Keratinocyte (primary cell): ENCODE data around the gene NDUFV1. TPM values are rescaled to one million over a fixed set of nuclear protein-coding genes. Genes with fewer than 3 reads are reported as not detected.

Source experiments
- DNase-seq: peaks from one replicate; pipeline ENCODE4 v3.0.0-alpha.2; 2011; ENCODE audit warnings: low read depth, missing footprints, low spot score
- FAIRE-seq: peaks from 2 replicates; lab custom pipeline; 2011; peaks lifted over from hg19 to GRCh38; lab: Jason Lieb, UNC
- H2AFZ ChIP-seq: 2 replicates; pipeline ENCODE4 v1.6.0; 2012; ENCODE audit warnings: low read length, control low read depth, inconsistent platforms; ENCODE audit not compliant: control insufficient read depth
- H3K27ac ChIP-seq: 2 replicates; pipeline ENCODE4 v1.5.1; 2011; ENCODE audit warnings: low read length; ENCODE audit not compliant: control insufficient read depth, insufficient read depth
- H3K27me3 ChIP-seq: 3 replicates; pipeline ENCODE4 v1.6.0; 2011; ENCODE audit warnings: low read length; ENCODE audit not compliant: control insufficient read depth, insufficient read depth; ENCODE audit errors: extremely low read depth
- H3K36me3 ChIP-seq, 2 experiments: 2 replicates in 1 of 2; 3 replicates in 1 of 2; pipeline ENCODE4 v1.5.1; 2011; ENCODE audit warnings: low read length in 2 of 2, mild to moderate bottlenecking in 1 of 2; ENCODE audit not compliant: control insufficient read depth in 2 of 2, insufficient read depth in 2 of 2; ENCODE audit errors: extremely low read depth in 1 of 2
- H3K4me1 ChIP-seq: 3 replicates; pipeline ENCODE4 v1.5.1; 2011; ENCODE audit warnings: low read length; ENCODE audit not compliant: control insufficient read depth, insufficient read depth; ENCODE audit errors: extremely low read depth
- H3K4me2 ChIP-seq: 3 replicates; pipeline ENCODE4 v1.6.0; 2011; ENCODE audit warnings: low read depth, low read length; ENCODE audit not compliant: control insufficient read depth, insufficient read depth; ENCODE audit errors: extremely low read depth
- H3K4me3 ChIP-seq, 3 experiments: fragments of 200-600 bp in 1 of 3; sonication (generic) in 1 of 3; 2 replicates in 2 of 3; 3 replicates in 1 of 3; pipeline ENCODE4 v1.5.1; 2011 to 2016; ENCODE audit warnings: low read length in 3 of 3, mild to moderate bottlenecking in 3 of 3, control low read depth in 2 of 3, inconsistent platforms in 1 of 3, low read depth in 1 of 3, mixed read lengths in 1 of 3, mixed run types in 1 of 3, moderate library complexity in 1 of 3; ENCODE audit not compliant: control insufficient read depth in 2 of 3, insufficient read depth in 2 of 3; ENCODE audit errors: extremely low read depth in 1 of 3
- H3K79me2 ChIP-seq: 2 replicates; pipeline ENCODE4 v1.6.0; 2012; ENCODE audit warnings: low read length; ENCODE audit not compliant: control insufficient read depth, insufficient read depth
- H3K9ac ChIP-seq: 3 replicates; pipeline ENCODE4 v1.6.0; 2011; ENCODE audit warnings: low read length; ENCODE audit not compliant: control insufficient read depth, insufficient read depth; ENCODE audit errors: extremely low read depth
- H3K9me1 ChIP-seq: 3 replicates; pipeline ENCODE4 v1.6.0; 2011; ENCODE audit warnings: low read length; ENCODE audit not compliant: control insufficient read depth, insufficient read depth; ENCODE audit errors: extremely low read depth
- H3K9me3 ChIP-seq: 2 replicates; pipeline ENCODE4 v1.5.1; 2012; ENCODE audit warnings: low read depth, low read length; ENCODE audit not compliant: control insufficient read depth
- H4K20me1 ChIP-seq: 3 replicates; pipeline ENCODE4 v1.6.0; 2011; ENCODE audit warnings: low read length; ENCODE audit not compliant: control insufficient read depth, insufficient read depth; ENCODE audit errors: extremely low read depth
- EZH2 ChIP-seq: IDR thresholded peaks from one replicate; pipeline ENCODE4 v1.6.1; 2012; ENCODE audit warnings: inconsistent platforms, mild to moderate bottlenecking, low read length, moderate library complexity
- dilution Hi-C: fragments of 300-500 bp; cut with MboI; formaldehyde crosslinking; loops from one replicate; pipeline ENCODE4 v1.7.0; 2020; ENCODE audit warnings: low sequenced_read_pairs; ENCODE audit not compliant: extremely low pct_ligation_motif_present
- polyA plus RNA-seq, 5 experiments: library from polyadenylated mRNA; depleted of rRNA in 3 of 5; stranded (reverse) in 3 of 5; stranded (forward) in 1 of 5; unstranded in 1 of 5; fragments of >200 nt; gene quantifications; 1 replicate in 1 of 5; 2 replicates in 3 of 5; 3 replicates in 1 of 5; pipeline versions ENCODE4 v1.2.1 to v1.2.3, GENCODE V29; 2011 to 2012; ENCODE audit warnings: missing spikeins in 2 of 5, low read depth in 1 of 5, low replicate concordance in 1 of 5
- TF ChIP-seq, protein P1 (sequence below), 3 experiments: IDR thresholded peaks in 1 of 3; conservative IDR thresholded peaks in 1 of 3; optimal IDR thresholded peaks in 1 of 3; 2 replicates in 2 of 3; 3 replicates in 1 of 3; pipeline versions ENCODE3 to v1.5.1; 2011; ENCODE audit warnings: low read length in 3 of 3, mild to moderate bottlenecking in 3 of 3, moderate library complexity in 2 of 3, control low read depth in 1 of 3, inconsistent platforms in 1 of 3; ENCODE audit not compliant: insufficient read depth in 2 of 3; ENCODE audit errors: extremely low read depth in 1 of 3

NDUFV1 gene
- polyA plus RNA-seq, 1 donor (not counting 4 experiments of a cell fraction or from before 2014, with no cell fraction given), result 102 TPM

DNA sequence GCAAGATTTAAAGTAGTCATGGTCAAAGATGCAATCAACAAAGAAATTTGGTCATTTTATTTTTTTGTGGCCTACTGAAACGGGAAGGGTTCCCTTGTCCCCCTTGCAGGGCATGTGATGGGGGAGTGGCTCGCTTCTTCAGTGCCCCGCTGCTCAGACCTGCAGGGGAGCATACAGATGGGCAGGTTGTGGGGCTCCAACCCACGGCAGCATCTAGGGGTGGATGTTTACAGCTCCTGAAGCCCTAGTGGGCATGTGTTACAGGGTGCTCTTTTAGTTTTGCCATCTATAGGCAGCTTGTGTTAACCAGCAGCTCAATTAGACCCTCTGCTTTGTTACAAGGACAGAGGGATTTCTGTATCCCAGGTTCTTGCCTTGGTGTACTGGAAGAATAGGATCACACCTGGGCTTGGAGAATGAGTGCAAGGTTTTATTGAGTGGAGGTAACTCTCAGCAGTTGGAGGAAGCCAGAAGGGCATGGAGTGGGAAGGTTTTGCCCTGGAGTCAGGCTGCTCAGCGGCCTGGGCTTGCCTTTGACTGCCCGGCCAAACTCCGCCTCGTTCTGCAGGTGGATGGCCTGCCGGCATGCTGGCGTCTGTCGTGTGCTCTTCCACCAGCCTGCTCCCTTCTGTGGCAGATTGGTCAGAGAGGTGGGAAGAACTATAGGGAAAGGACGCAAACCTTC lies 13.7 kb upstream of the NDUFV1 start:
- no peak overlapping the region for H3K4me3 ChIP-seq
- peaks cover 2 to 3% of the 10 kb centered on the region in 2 experiments for H3K36me3 ChIP-seq
- DNase-seq (no peak), FAIRE-seq (peak; percentile 56)
- H3K27me3 ChIP-seq, result no peaks in the 10 kb centered on the region
- H3K27ac ChIP-seq, result no peak overlapping the region
- H3K4me1 ChIP-seq, result peaks cover 13% of the 10 kb centered on the region
- dilution Hi-C loops, result no loop called here
- H3K9me1 ChIP-seq, result no peaks in the 10 kb centered on the region
- no peaks in the 10 kb centered on the region for H3K9me3 ChIP-seq
- peak overlapping the region; percentile 66 for H3K4me2 ChIP-seq
- peak overlapping the region; percentile 61 for H2AFZ ChIP-seq
- TF ChIP-seq, protein P1, sequence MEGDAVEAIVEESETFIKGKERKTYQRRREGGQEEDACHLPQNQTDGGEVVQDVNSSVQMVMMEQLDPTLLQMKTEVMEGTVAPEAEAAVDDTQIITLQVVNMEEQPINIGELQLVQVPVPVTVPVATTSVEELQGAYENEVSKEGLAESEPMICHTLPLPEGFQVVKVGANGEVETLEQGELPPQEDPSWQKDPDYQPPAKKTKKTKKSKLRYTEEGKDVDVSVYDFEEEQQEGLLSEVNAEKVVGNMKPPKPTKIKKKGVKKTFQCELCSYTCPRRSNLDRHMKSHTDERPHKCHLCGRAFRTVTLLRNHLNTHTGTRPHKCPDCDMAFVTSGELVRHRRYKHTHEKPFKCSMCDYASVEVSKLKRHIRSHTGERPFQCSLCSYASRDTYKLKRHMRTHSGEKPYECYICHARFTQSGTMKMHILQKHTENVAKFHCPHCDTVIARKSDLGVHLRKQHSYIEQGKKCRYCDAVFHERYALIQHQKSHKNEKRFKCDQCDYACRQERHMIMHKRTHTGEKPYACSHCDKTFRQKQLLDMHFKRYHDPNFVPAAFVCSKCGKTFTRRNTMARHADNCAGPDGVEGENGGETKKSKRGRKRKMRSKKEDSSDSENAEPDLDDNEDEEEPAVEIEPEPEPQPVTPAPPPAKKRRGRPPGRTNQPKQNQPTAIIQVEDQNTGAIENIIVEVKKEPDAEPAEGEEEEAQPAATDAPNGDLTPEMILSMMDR (optimal IDR thresholded peaks at IDR 0.05 in 1 of 3, IDR thresholded peaks at IDR 0.05 in 1 of 3, conservative IDR thresholded peaks at IDR 0.05 in 1 of 3; ENCODE audit: extremely low read depth in 1 of 3, insufficient read depth in 2 of 3, low read length in 3 of 3), result no peak
- TF ChIP-seq EZH2, result no peak
- H3K9ac ChIP-seq, result no peak overlapping the region
- no peaks in the 10 kb centered on the region for H3K79me2 ChIP-seq
- H4K20me1 ChIP-seq, result no peaks in the 10 kb centered on the region

DNA sequence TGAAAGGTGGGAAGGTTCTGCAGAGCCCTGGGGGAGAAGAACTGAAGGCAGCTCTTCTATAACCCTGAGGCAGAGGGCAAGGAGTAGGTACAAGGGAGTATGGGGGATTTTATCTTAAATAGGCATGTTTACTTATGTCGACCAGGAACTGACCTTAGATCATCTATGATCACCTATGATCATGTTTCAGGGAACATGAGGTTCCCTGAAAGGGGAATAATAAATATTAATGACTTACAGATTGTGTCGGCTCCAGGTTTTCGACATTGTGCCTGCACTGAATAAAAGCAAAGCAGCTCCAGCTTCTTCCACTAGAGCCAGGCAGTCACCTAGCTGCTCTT lies 13.2 kb upstream of the NDUFV1 start:
- Histone ChIP-seq H3K36me3 (no peaks in the 10 kb centered on the region), H3K4me3 (no peak overlapping the region), H3K27me3 (no peaks in the 10 kb centered on the region), H3K9ac (no peak overlapping the region), H3K4me1 (peaks cover 13% of the 10 kb centered on the region), H3K9me3 (no peaks in the 10 kb centered on the region), H2AFZ (peak overlapping the region; percentile 61), H3K79me2 (no peaks in the 10 kb centered on the region), H3K27ac (no peak overlapping the region), H4K20me1 (no peaks in the 10 kb centered on the region), H3K4me2 (peak overlapping the region; percentile 66), H3K9me1 (no peaks in the 10 kb centered on the region)
- TF ChIP-seq EZH2, result no peak
- TF ChIP-seq, protein P1 (optimal IDR thresholded peaks at IDR 0.05 in 1 of 3, IDR thresholded peaks at IDR 0.05 in 1 of 3, conservative IDR thresholded peaks at IDR 0.05 in 1 of 3; ENCODE audit: extremely low read depth in 1 of 3, insufficient read depth in 2 of 3, low read length in 3 of 3), result no peak
- FAIRE-seq (no peak), DNase-seq (no peak)
- dilution Hi-C loops, result no loop called here
